Stimulated activated naive B cell treated with anti-CD40 and anti-IgM and Interleukin-4, amounts not matched to agents 10 μg/mL and 1 μg/mL and 100 μg/mL, for 72 hours (primary cell): ENCODE results near the gene TEX36.
"Not testable (repeated sequence)": the region's sequence is repeated elsewhere in the genome, so short reads cannot be mapped to it uniquely, and the experiment has no call there.

Source experiments
- ATAC-seq, 2 donors: fragments of 150-1000 bp; cut with Tn5 transposase; replicated peaks; 2 replicates each; pipeline ENCODE4 v1.10.0; 2021; ENCODE audit warnings: moderate library complexity in 1 of 2
- DNase-seq: peaks from one replicate; pipeline ENCODE4 v3.0.0; 2021
- H3K27ac Mint-ChIP-seq: one replicate; pipeline ENCODE4 v1.8.0; 2022; ENCODE audit warnings: mild to moderate bottlenecking, mixed read lengths
- H3K27me3 Mint-ChIP-seq, 2 donors: one replicate each; pipeline ENCODE4 v1.8.0; 2022; ENCODE audit warnings: mixed read lengths in 2 of 2
- H3K36me3 Mint-ChIP-seq, 2 donors: one replicate each; pipeline ENCODE4 v1.8.0; 2022; ENCODE audit warnings: mixed read lengths in 2 of 2, mild to moderate bottlenecking in 1 of 2
- H3K4me1 Mint-ChIP-seq, 2 donors: one replicate each; pipeline ENCODE4 v1.8.0; 2022; ENCODE audit warnings: mixed read lengths in 2 of 2, mild to moderate bottlenecking in 1 of 2
- H3K4me3 Mint-ChIP-seq, 2 donors: one replicate each; pipeline ENCODE4 v1.8.0; 2022; ENCODE audit warnings: mild to moderate bottlenecking in 2 of 2, mixed read lengths in 2 of 2, moderate library complexity in 1 of 2
- H3K9me3 Mint-ChIP-seq, 2 donors: one replicate each; pipeline ENCODE4 v1.8.0; 2022; ENCODE audit warnings: mixed read lengths in 2 of 2, mild to moderate bottlenecking in 1 of 2

The TEX36 gene

GRCh38 chr10:125679436-125679835 is 3.5 kb downstream of the TEX36 start:
- peaks cover 4 to 8% of the 10 kb centered on the region in 2 donors for H3K36me3 Mint-ChIP-seq
- DNase-seq, result no peak
- ATAC-seq, result no peak
- no peaks in the 10 kb centered on the region for H3K4me1 Mint-ChIP-seq
- H3K4me3 Mint-ChIP-seq, result no peak overlapping the region
- H3K27ac Mint-ChIP-seq, result no peak overlapping the region
- H3K27me3 Mint-ChIP-seq, result peaks cover 26 to 48% of the 10 kb centered on the region in 2 donors
- H3K9me3 Mint-ChIP-seq, result peaks cover 14 to 27% of the 10 kb centered on the region in 2 donors

DNA sequence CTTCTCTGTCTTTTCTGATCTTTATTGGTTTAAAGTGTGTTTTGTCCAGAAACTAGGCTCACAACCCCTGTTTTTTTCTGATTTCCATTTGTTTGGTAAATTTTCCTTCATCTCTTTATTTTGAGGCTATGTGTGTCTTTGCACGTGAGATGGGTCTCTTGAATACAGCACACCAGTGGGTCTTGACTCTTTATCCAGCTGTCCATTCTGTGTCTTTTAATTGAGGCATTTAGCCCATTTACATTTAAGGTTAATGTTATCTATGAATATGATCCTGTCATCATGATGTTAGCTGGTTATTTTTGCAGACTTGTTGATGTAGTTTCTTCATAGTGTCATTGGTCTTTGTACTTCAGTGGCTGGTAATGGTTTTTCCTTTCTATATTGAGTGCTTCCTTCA is 10.1 kb downstream of the TEX36 start:
- DNase-seq (no peak), ATAC-seq (no peak)
- Mint-ChIP-seq H3K27me3 (peaks cover 32 to 48% of the 10 kb centered on the region in 2 donors), H3K9me3 (peaks cover 26 to 44% of the 10 kb centered on the region in 2 donors), H3K36me3 (peaks cover 2 to 4% of the 10 kb centered on the region in 2 donors), H3K4me1 (no peaks in the 10 kb centered on the region), H3K4me3 (no peak overlapping the region), H3K27ac (no peak overlapping the region)

GRCh38 chr10:125662584-125662983 is 20.4 kb downstream of the TEX36 start:
- peaks cover 0 to 8% of the 10 kb centered on the region in 2 donors for H3K36me3 Mint-ChIP-seq
- no peak overlapping the region for H3K27ac Mint-ChIP-seq
- H3K9me3 Mint-ChIP-seq, result peaks cover 7 to 13% of the 10 kb centered on the region in 2 donors
- H3K4me3 Mint-ChIP-seq, result no peak overlapping the region
- ATAC-seq (no peak), DNase-seq (no peak)
- no peaks in the 10 kb centered on the region for H3K4me1 Mint-ChIP-seq
- peaks cover 9 to 17% of the 10 kb centered on the region in 2 donors for H3K27me3 Mint-ChIP-seq

GRCh38 chr10:125661941-125662515 is 20.9 kb downstream of the TEX36 start:
- H3K27ac Mint-ChIP-seq, result no peak overlapping the region
- H3K9me3 Mint-ChIP-seq, result peaks cover 7 to 13% of the 10 kb centered on the region in 2 donors
- peaks cover 13 to 23% of the 10 kb centered on the region in 2 donors for H3K27me3 Mint-ChIP-seq
- no peak for DNase-seq
- H3K4me3 Mint-ChIP-seq, result no peak overlapping the region
- no peaks in the 10 kb centered on the region for H3K4me1 Mint-ChIP-seq
- H3K36me3 Mint-ChIP-seq, result peaks cover 0 to 8% of the 10 kb centered on the region in 2 donors
- ATAC-seq, result no peak

DNA sequence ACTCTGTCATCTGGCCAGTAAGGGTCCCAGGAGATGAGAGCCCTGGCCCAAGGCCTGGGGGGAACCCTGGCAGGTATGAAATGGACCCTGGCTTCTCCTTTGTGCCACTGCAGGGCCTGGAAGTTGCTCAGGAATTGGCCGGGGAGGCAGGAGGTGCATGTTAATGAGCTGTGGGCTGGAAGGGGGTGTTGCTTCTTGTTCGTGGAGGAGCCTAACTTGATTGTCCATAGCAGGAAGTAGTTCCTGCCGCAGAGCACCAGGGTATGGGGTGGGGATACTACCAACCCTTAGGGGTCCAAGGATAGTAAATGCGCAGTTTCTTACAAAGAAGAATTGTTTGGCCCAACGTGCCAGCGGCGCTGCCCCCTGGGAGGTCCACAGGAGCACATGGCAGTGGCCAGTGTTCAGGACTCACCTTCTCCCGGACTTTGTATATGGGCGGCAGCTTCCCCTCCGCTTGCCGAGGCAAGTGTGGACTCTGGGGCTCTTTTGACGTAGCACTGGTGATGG is 21.5 kb downstream of the TEX36 start:
- ATAC-seq, result no peak

GRCh38 chr10:125659071-125659470 is 23.9 kb downstream of the TEX36 start:
- H3K4me1 Mint-ChIP-seq, result no peaks in the 10 kb centered on the region
- DNase-seq, result no peak
- H3K27me3 Mint-ChIP-seq, result peaks cover 14 to 20% of the 10 kb centered on the region in 2 donors
- H3K27ac Mint-ChIP-seq, result no peak overlapping the region
- H3K4me3 Mint-ChIP-seq, result no peak overlapping the region
- no peak for ATAC-seq
- H3K9me3 Mint-ChIP-seq, result peaks cover 0 to 2% of the 10 kb centered on the region in 2 donors
- H3K36me3 Mint-ChIP-seq, result peaks cover 0 to 2% of the 10 kb centered on the region in 2 donors

More for the DNA sequence above, 21.5 kb downstream of the TEX36 start:
- H3K4me1 Mint-ChIP-seq, result no peaks in the 10 kb centered on the region
- H3K36me3 Mint-ChIP-seq, result peaks cover 0 to 7% of the 10 kb centered on the region in 2 donors
- no peak overlapping the region for H3K4me3 Mint-ChIP-seq
- DNase-seq, result no peak
- peaks cover 6 to 13% of the 10 kb centered on the region in 2 donors for H3K9me3 Mint-ChIP-seq
- H3K27ac Mint-ChIP-seq, result no peak overlapping the region
- peaks cover 14 to 24% of the 10 kb centered on the region in 2 donors for H3K27me3 Mint-ChIP-seq

DNA sequence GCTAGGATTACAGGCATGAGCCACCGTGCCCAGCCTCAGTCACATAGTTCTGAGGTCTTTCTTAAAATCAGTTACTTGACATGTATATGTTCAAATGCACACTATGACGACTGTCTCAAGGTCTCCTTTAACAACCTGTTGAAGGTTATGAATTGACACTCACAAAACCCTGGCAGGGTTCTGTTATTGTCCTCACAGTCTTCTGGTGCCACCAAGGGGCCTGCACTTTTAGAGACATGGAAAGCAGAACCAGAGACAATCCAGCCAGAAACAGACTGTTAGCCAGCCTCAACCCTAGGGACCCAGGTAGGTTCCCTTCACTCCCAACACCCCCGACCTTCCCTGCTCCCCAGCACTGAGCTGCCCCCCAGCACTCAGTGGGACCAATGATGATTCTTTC is 26.4 kb downstream of the TEX36 start:
- Mint-ChIP-seq H3K27me3 (peaks cover 10 to 17% of the 10 kb centered on the region in 2 donors), H3K4me1 (no peaks in the 10 kb centered on the region), H3K4me3 (no peak overlapping the region), H3K9me3 (peaks cover 0 to 3% of the 10 kb centered on the region in 2 donors), H3K27ac (no peak overlapping the region), H3K36me3 (peaks cover 0 to 2% of the 10 kb centered on the region in 2 donors)
- DNase-seq (no peak), ATAC-seq (no peak)

- not testable (repeated sequence) for H3K9me3 Mint-ChIP-seq
- H3K27me3 Mint-ChIP-seq, result peaks cover 12 to 28% of the 10 kb centered on the region in 2 donors
These were observed 29.9 kb downstream of the TEX36 start for GRCh38 chr10:125653113-125653512.

DNA sequence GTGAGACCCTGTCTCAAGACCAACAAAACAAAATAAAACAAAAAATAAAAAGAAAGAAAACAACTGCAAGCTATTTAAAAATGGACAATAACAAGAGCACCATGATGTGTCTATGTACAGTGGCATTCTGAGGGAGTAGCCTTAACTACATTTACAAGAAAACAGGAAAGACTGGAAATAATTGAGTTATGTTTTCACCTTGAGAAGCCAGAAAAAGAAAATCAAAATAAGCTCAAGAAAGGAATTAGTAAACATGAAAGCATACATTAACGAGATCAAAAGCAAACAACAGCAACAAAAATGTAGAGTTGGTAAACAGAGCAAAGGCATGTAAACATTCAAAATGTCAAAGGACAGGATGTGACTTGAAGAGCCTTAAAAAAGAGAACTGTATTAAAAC is 36.7 kb downstream of the TEX36 start:
- peaks cover 14 to 18% of the 10 kb centered on the region in 2 donors for H3K9me3 Mint-ChIP-seq
- H3K4me3 Mint-ChIP-seq, result no peak overlapping the region
- no peak overlapping the region for H3K27ac Mint-ChIP-seq
- no peak for ATAC-seq
- no peak for DNase-seq
- peaks cover 0 to 2% of the 10 kb centered on the region in 2 donors for H3K4me1 Mint-ChIP-seq
- H3K36me3 Mint-ChIP-seq, result peaks cover 0 to 3% of the 10 kb centered on the region in 2 donors
- peaks cover 26 to 37% of the 10 kb centered on the region in 2 donors for H3K27me3 Mint-ChIP-seq

More at GRCh38 chr10:125653113-125653512, 29.9 kb downstream of the TEX36 start:
- DNase-seq, H3K4me1 Mint-ChIP-seq, H3K27ac Mint-ChIP-seq, H3K4me3 Mint-ChIP-seq, ATAC-seq, H3K36me3 Mint-ChIP-seq: not testable (repeated sequence)

GRCh38 chr10:125641398-125641797 is 41.6 kb downstream of the TEX36 start:
- ATAC-seq (no peak), DNase-seq (no peak)
- Mint-ChIP-seq H3K27me3 (peaks cover 30 to 48% of the 10 kb centered on the region in 2 donors), H3K4me1 (peaks cover 0 to 2% of the 10 kb centered on the region in 2 donors), H3K9me3 (peaks cover 3 to 8% of the 10 kb centered on the region in 2 donors), H3K4me3 (no peak overlapping the region), H3K36me3 (no peaks in the 10 kb centered on the region), H3K27ac (no peak overlapping the region)

- Mint-ChIP-seq H3K9me3 (peaks cover 2 to 6% of the 10 kb centered on the region in 2 donors), H3K4me3 (no peak overlapping the region), H3K4me1 (peaks cover 0 to 2% of the 10 kb centered on the region in 2 donors), H3K27me3 (peaks cover 30 to 48% of the 10 kb centered on the region in 2 donors), H3K27ac (no peak overlapping the region), H3K36me3 (no peaks in the 10 kb centered on the region)
- DNase-seq, result no peak
- ATAC-seq, result no peak
These were observed 42.3 kb downstream of the TEX36 start for GRCh38 chr10:125640653-125641052.

- Mint-ChIP-seq H3K27me3 (peaks cover 30 to 43% of the 10 kb centered on the region in 2 donors), H3K9me3 (peaks cover 2 to 6% of the 10 kb centered on the region in 2 donors), H3K36me3 (no peaks in the 10 kb centered on the region), H3K4me1 (peaks cover 0 to 2% of the 10 kb centered on the region in 2 donors), H3K27ac (no peak overlapping the region), H3K4me3 (no peak overlapping the region)
- ATAC-seq (no peak), DNase-seq (no peak)
These were observed 43.1 kb downstream of the TEX36 start for GRCh38 chr10:125639846-125640245.

DNA sequence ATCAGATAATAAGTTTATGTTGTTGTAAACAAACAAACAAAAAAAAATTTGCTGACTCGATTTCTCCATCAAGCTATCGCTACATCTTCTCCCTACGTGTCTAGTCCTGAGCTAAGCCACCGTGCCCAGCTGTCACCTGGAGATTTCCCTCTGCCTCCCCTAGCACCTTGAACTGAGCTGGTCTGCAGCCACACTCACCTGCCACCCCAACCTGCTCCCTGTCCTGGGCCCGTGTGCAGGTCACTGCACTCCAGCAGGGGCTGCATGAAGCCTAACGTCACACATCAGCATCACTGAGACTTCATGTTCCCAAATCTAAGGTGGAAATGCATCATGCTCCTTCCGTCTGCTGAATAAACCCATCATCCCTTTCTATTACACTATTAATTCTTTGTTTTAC is 44.4 kb downstream of the TEX36 start:
- H3K36me3 Mint-ChIP-seq, result no peaks in the 10 kb centered on the region
- H3K4me3 Mint-ChIP-seq, result no peak overlapping the region
- H3K27me3 Mint-ChIP-seq, result peaks cover 24 to 45% of the 10 kb centered on the region in 2 donors
- no peak overlapping the region for H3K27ac Mint-ChIP-seq
- no peaks in the 10 kb centered on the region for H3K4me1 Mint-ChIP-seq
- ATAC-seq, result no peak
- DNase-seq, result no peak
- no peaks in the 10 kb centered on the region for H3K9me3 Mint-ChIP-seq

GRCh38 chr10:125637496-125637895 is 45.5 kb downstream of the TEX36 start:
- Mint-ChIP-seq H3K4me1 (no peaks in the 10 kb centered on the region), H3K36me3 (no peaks in the 10 kb centered on the region), H3K27ac (no peak overlapping the region), H3K4me3 (no peak overlapping the region), H3K9me3 (no peaks in the 10 kb centered on the region), H3K27me3 (peaks cover 18 to 37% of the 10 kb centered on the region in 2 donors)
- ATAC-seq (no peak), DNase-seq (no peak)

- Mint-ChIP-seq H3K4me3 (no peak overlapping the region), H3K36me3 (no peaks in the 10 kb centered on the region), H3K27me3 (peaks cover 14 to 39% of the 10 kb centered on the region in 2 donors), H3K4me1 (no peaks in the 10 kb centered on the region), H3K27ac (no peak overlapping the region), H3K9me3 (no peaks in the 10 kb centered on the region)
- no peak for DNase-seq
- no peak for ATAC-seq
These were observed 48.4 kb downstream of the TEX36 start for GRCh38 chr10:125634606-125635005.
